Choroid plexus epithelial cell (primary cell): ENCODE results near the gene ARHGAP11A.
A peak's percentile ranks its signal among the peaks of the same experiment; 100 is the strongest.

Experiments
- DNase-seq: peaks from one replicate; pipeline ENCODE4 v3.0.0-alpha.2; 2010; ENCODE audit warnings: low read depth
- H3K4me3 ChIP-seq: 2 replicates; pipeline ENCODE4 v1.5.1; 2011; ENCODE audit warnings: low read depth, mild to moderate bottlenecking, control low read depth, low read length, moderate library complexity
- TF ChIP-seq, protein P1 (sequence below): conservative IDR thresholded peaks from 2 replicates; pipeline ENCODE4 v1.5.1; 2011; ENCODE audit warnings: low read depth, mild to moderate bottlenecking, control low read depth, inconsistent platforms, low read length, moderate library complexity

The ARHGAP11A gene

DNA sequence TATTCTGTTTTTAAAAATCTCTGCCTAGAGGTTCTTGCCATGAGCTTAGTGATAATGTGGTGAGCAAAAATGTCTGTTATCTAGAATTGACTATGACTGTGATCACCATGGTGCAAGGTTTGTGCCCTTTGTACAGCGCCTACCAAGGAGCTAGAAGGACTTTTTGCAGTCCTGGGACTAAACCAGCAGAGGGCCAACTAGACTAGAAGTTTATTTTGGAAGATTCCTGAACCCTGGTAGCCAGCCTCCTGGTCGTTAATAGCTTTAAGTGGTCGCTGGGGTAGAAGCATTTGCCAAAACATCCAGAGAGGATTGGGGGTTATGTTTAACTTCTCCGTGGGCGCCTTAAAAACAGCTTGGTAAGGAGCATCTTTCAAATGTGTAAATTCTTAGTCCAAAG, 34.0 kb downstream of the ARHGAP11A start:
- H3K4me3 ChIP-seq, result no peak overlapping the region
- peak; percentile 62 for DNase-seq
- TF ChIP-seq, protein P1, sequence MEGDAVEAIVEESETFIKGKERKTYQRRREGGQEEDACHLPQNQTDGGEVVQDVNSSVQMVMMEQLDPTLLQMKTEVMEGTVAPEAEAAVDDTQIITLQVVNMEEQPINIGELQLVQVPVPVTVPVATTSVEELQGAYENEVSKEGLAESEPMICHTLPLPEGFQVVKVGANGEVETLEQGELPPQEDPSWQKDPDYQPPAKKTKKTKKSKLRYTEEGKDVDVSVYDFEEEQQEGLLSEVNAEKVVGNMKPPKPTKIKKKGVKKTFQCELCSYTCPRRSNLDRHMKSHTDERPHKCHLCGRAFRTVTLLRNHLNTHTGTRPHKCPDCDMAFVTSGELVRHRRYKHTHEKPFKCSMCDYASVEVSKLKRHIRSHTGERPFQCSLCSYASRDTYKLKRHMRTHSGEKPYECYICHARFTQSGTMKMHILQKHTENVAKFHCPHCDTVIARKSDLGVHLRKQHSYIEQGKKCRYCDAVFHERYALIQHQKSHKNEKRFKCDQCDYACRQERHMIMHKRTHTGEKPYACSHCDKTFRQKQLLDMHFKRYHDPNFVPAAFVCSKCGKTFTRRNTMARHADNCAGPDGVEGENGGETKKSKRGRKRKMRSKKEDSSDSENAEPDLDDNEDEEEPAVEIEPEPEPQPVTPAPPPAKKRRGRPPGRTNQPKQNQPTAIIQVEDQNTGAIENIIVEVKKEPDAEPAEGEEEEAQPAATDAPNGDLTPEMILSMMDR, result peak; percentile 78

DNA sequence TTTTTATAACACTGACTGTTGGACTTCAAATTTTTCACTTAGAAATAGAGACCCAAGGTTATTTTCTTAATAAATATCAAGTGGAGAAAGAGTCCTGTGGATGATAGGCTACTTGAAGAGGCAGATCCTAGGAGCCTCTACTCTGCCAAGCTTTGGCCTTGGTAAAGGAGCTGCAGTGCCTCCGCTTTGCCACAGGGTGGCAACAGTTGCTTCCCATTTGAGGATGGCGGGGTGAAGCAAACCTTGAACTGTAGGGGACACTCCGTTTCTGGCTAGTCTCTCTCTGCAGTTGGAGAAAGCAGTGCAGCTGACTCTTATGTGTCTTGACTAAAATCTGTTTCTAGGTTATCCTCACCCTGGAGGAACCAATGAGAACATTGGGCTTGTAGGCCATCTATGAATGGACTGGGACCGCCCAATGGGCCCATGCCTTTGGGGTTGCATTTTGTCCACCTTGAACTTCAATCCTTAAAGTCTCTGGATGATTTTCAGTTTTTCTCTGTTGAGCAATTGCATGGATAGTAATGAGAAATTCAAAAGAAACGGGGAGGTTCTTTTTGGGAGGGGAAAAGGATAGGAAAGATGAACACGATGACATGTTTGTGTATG, 36.0 kb downstream of the ARHGAP11A start:
- no peak overlapping the region for H3K4me3 ChIP-seq
- DNase-seq, result peak; percentile 82
- TF ChIP-seq, protein P1, result peak; percentile 99

DNA sequence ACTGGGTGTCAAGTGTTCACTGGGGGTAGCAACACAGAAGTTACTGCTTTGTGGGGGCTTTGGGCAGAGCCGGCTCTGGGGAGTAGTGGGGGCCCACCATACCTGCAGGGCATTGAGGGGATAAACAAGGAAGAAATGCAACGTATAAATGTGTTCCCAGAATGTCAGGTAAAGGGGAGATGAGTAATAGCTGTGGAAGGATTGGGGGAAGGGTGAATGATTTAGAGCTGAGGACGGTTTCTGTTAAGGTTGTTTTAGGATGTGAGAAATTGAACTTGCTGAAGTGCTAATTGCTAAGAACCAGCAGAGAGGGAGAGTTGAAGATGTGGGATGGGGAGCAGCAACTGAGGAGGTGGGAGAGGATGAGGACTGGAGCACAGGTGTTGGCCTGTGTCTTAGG, 36.9 kb downstream of the ARHGAP11A start:
- DNase-seq, result no peak
- no peak overlapping the region for H3K4me3 ChIP-seq
- TF ChIP-seq, protein P1, result no peak

DNA sequence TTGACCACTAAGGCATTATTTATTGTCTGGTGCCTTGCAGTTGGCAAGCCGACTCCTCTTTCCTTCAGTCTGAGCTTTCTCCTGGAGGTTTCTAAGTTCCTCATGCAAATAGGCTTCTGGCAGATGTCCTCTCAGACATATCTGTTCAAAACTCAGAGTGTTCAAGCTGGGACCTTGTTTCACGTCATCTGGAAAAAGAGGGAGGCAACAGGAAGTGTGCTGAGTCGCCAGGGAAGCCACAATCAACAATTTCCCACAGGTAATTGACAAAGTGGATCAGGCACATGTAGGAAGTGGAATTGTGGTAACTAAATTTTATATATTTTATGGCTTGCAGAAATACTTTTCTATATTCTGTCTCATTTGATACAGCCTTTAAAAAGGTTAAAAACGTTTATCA, 40.8 kb downstream of the ARHGAP11A start:
- no peak for DNase-seq
- TF ChIP-seq, protein P1, result no peak
- no peak overlapping the region for H3K4me3 ChIP-seq

DNA sequence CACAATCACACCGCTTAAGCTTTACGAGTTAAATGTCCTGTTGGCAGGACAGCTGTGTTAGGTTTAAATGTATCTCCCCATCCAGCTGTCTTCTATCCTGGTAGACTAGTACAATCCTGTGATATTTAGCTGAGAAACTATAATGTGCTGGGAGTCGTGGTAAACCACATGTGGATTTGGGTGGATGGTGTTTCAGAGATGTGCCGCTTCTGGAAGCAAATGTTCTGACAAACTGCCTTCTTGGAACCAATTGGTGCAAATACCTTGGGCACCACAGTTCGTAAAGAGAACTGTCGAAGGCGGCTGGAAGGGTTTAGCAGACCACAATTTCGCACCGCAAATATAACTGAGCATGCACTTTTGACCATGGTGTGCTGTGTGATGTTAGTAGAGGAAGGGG, 41.2 kb downstream of the ARHGAP11A start:
- TF ChIP-seq, protein P1, result no peak
- no peak for DNase-seq
- no peak overlapping the region for H3K4me3 ChIP-seq

DNA sequence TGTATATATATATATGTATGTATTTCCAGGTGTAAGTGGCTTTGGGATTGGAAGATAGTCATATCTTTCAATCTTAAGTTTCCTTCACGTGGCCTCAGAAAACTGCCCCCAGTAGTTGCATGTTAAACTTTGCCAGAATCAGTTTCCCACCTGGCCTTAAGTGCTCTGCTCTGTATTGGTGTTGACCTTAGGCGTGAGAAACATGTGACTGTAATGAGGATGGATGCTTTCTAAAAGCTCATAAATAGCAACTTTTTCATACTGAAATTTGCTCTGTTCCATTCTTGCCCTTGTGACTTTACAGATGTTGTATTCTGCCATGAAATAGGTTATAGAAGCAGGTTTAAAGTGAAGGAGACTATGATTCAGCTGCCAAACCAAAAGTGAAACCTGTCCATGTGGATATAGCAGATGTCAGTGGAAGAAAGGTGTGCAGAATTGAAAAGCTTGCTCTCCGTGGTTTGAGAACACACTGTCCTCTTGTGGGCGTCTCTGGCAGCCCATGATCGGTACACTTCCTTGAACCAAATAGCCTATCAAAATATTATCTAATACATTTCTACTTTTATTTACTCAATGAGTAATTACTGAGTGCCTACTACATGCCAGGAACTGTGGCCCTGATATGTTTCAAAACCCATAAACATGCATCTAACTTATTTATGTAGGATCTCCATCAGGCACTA, 42.0 kb downstream of the ARHGAP11A start:
- DNase-seq, result peak; percentile 66
- no peak overlapping the region for H3K4me3 ChIP-seq
- TF ChIP-seq, protein P1, result peak; percentile 63

DNA sequence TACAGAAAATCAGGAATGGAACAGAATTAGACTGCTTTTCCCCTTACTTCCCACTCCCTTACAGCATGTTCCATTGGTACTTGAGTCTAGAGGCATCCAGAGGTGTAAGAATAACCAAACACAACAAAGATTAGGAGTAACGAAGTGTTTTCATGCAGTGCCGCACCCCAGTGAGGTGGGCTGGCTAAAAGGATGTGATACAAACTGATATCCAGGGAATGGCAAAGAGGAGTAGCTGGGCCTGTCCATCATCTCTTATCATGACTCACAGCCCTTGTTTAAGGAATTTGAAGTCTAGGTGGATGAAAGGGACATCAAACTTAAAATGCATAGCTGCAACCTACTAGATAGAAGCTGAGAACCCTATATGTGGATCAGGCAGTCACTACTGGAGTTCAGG, 42.6 kb downstream of the ARHGAP11A start:
- no peak overlapping the region for H3K4me3 ChIP-seq

More for the DNA sequence above, 42.6 kb downstream of the ARHGAP11A start:
- TF ChIP-seq, protein P1, result no peak
- DNase-seq, result no peak
